ENCODE results near the gene RNU1-1.
"Not testable (repeated sequence)": the region's sequence is repeated elsewhere in the genome, so short reads cannot be mapped to it uniquely, and the experiment has no call there.

DNA sequence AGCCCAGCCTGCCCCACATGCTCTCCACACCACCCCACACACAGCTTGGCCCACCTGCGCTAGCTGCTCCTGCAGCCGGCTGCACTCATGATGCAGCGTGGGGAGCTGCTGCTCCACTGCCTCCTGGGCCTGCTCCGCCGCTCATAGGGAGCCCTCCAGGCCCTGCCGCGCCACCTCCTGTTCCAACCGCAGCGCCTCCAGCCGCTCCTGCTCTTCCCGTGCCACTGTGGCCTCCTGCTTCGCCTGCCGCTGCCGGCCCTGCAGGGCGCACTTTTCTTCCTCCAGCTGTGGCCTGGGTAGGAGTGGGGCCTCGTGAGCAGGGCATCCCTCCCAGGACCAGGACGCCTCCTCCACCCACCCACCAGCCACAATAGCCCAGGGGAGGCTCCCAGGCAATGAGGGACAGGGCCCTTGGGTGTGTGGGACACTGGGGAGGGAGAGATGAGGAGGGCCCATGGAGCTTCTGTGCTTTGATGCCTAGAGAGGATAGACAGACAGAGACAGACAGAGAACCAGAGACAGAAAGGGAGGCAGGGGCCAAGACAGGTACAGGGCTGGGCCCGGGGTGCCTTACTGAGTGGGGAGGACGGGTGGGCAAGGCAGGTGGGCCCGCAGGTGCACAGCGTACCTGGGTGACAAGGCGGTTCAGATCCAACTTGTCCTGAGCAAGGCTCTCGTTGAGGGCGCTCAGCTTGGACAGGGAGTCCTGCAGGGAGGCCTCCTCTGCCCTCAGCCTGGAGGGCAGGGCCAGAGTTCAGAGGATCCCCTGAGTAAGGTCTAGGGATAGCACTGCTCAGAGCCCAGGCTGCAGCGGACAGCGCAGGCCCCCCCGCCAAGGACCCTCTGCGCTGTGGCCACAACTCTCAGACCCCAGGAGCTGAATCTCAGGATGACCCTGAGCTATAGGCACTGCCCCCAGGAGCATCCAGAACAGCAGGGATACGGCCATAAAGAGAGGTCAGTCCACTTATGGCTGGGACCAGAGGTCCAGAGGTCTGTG lies 38.0 kb downstream of the RNU1-1 start:
- TF ChIP-seq, protein P1, sequence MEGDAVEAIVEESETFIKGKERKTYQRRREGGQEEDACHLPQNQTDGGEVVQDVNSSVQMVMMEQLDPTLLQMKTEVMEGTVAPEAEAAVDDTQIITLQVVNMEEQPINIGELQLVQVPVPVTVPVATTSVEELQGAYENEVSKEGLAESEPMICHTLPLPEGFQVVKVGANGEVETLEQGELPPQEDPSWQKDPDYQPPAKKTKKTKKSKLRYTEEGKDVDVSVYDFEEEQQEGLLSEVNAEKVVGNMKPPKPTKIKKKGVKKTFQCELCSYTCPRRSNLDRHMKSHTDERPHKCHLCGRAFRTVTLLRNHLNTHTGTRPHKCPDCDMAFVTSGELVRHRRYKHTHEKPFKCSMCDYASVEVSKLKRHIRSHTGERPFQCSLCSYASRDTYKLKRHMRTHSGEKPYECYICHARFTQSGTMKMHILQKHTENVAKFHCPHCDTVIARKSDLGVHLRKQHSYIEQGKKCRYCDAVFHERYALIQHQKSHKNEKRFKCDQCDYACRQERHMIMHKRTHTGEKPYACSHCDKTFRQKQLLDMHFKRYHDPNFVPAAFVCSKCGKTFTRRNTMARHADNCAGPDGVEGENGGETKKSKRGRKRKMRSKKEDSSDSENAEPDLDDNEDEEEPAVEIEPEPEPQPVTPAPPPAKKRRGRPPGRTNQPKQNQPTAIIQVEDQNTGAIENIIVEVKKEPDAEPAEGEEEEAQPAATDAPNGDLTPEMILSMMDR (IDR thresholded peaks at IDR 0.05): not testable (repeated sequence)
- not testable (repeated sequence) for TF ChIP-seq EP300 (IDR thresholded peaks at IDR 0.05)
